ENCODE results near the gene ERG. TPM values are rescaled to one million over a fixed set of nuclear protein-coding genes. Genes with fewer than 3 reads are reported as not detected.

ERG gene
- total RNA-seq, 1 donor from 2014 or later = not detected

GRCh38 chr21:38455403-38455802 is 42.9 kb downstream of the ERG start:
- DNase-seq (ENCODE audit: low read depth) = no peak

GRCh38 chr21:38454702-38455101 is 43.6 kb downstream of the ERG start:
- TF ChIP-seq CTCF (conservative IDR thresholded peaks at IDR 0.05; ENCODE audit: low read depth, low read length) = no peak
- no peak for DNase-seq (ENCODE audit: low read depth)
- H3K4me3 ChIP-seq (ENCODE audit: low read depth, low read length) = no peak overlapping the region

More at GRCh38 chr21:38455403-38455802, 42.9 kb downstream of the ERG start:
- TF ChIP-seq CTCF (conservative IDR thresholded peaks at IDR 0.05; ENCODE audit: low read depth, low read length) = no peak
- H3K4me3 ChIP-seq (ENCODE audit: low read depth, low read length) = no peak overlapping the region

- no peak for TF ChIP-seq CTCF (conservative IDR thresholded peaks at IDR 0.05; ENCODE audit: low read depth, low read length)
- no peak for DNase-seq (ENCODE audit: low read depth)
Observed at GRCh38 chr21:38454161-38454560, 44.1 kb downstream of the ERG start.

DNA sequence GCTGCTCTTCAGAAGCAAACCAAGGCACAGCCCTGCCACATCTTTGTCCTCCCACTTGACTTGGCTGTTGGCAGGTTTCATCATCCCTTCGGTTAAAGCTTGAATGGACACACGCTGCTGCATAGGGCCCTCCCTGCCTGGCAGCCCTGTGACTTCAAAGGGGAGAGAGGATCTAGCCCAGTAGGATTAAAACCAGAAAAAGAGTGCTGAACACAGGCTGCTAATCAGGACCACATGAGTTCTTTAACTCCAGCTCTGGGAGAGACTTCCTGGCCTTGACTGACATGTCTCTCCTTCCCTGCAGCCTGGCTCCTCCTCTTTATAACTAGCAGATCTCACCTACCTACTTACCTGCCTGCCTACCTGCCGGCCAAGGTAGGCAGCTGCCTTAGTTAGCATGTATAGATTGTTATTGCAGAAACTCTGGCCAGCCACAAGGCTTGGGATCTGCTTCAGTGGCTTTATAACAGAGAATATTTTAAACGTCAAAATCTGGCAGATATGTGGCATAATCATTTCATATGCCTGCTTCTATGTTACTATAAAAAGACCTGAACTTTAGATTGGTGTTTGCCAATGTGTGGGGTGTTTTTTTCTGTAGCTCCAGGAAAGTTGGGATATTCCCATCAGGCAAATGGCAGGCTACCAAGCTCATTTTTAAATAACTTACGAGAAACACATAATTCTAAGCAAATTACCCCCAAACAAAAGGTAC is 49.4 kb downstream of the ERG start:
- TF ChIP-seq CTCF (conservative IDR thresholded peaks at IDR 0.05; ENCODE audit: low read depth, low read length) = no peak
- no peak for DNase-seq (ENCODE audit: low read depth)
- no peak overlapping the region for H3K4me3 ChIP-seq (ENCODE audit: low read depth, low read length)

More at GRCh38 chr21:38454161-38454560, 44.1 kb downstream of the ERG start:
- H3K4me3 ChIP-seq (ENCODE audit: low read depth, low read length) = no peak overlapping the region

DNA sequence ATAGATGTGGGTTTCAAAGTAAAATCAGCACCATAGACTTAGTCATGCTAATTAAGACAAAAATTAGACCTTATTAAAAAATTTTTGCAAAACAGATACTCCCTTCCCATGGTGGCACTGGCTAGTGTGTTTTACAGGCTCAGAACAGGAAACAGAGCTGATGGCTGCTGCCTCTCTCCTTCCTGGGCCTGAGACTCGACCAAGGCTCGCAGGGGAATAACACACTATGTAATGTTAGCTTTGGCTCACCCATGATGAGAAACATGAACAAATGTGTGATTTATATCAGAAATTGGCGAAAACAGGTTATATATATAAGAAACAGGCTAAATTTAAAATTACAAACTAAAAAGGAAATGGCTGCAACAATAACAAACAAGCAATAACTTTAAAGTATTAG is 50.7 kb downstream of the ERG start:
- DNase-seq (ENCODE audit: low read depth) = no peak
- no peak for TF ChIP-seq CTCF (conservative IDR thresholded peaks at IDR 0.05; ENCODE audit: low read depth, low read length)
- no peak overlapping the region for H3K4me3 ChIP-seq (ENCODE audit: low read depth, low read length)

- H3K4me3 ChIP-seq (ENCODE audit: low read depth, low read length) = no peak overlapping the region
- TF ChIP-seq CTCF (conservative IDR thresholded peaks at IDR 0.05; ENCODE audit: low read depth, low read length) = no peak
- DNase-seq (ENCODE audit: low read depth) = no peak
Observed at GRCh38 chr21:38444691-38445090, 53.6 kb downstream of the ERG start.

- no peak for DNase-seq (ENCODE audit: low read depth)
- no peak overlapping the region for H3K4me3 ChIP-seq (ENCODE audit: low read depth, low read length)
- TF ChIP-seq CTCF (conservative IDR thresholded peaks at IDR 0.05; ENCODE audit: low read depth, low read length) = no peak
Observed at GRCh38 chr21:38443110-38443509, 55.2 kb downstream of the ERG start.
